NCI-H1694 (cell line): Measurements from ENCODE around the gene POLR2J.
A peak's percentile ranks its signal among the peaks of the same experiment; 100 is the strongest.
"Not testable (repeated sequence)": the region's sequence is repeated elsewhere in the genome, so short reads cannot be mapped to it uniquely, and the experiment has no call there.

Source experiments
- DNase-seq: peaks from one replicate; lab custom pipeline; 2025; lab: John Stamatoyannopoulos, UW

Gene POLR2J

DNA sequence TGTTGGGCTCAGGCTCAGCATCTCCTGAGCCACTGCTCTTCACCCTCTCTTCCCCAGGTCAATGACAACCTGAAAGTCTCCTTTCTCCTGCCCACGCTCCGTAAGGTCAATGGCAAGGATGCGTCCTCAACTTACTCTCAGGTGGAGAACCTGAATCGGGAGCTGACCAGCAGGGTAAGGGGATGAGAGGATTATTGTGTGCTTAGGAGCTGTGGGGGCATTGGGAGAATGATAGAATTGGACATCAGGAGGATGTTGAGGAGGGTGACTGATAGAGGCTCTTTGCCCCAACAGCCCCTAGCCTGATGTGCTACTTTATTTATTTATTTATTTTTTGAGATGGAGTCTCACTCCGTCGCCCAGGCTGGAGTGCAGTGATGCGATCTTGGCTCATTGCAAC is 12.6 kb downstream of the POLR2J start:
- DNase-seq, result no peak

DNA sequence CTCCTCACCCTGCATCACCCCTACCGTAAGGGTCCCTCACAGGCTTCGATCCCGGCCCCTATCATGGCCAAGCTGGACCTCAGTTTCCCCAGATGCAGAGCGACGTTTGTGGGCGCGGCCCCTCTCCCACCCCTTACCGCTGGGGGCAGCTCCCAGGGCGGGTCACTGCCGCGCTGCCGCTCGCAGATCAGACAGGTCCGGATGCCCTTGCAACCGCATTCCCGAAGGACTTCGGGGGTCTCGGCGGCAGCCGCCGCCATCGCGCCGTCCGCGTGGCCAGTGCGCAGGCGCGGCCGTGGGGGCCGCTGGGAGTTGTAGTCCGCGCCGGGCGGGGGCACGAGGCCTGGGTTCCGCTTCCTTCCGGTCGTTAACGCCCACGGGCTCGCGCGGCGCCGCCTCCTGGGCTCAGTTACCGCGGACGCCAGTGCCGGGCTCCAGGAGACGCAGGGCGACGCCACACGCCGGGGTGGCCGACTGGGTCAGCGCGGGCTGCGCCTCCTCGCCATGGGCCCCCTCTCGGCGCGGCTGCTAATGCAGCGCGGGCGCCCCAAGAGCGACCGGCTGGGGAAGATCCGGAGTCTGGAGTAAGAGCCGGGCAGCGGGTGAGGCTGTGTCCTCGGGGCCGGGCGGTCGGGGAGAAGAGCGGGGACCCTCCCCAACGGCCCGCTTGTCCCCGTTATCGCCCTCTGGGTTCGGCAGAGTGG is 14.0 kb downstream of the POLR2J start, which contains the start of the genes ALKBH4 and LRWD1:
ALKBH4 (minus strand) TSS at position 287 of the 704 bp plus-strand sequence; CDS start at position 260, 27 bp downstream.
LRWD1 (plus strand) TSS at position 408 of the 704 bp plus-strand sequence; CDS start at position 505, 97 bp downstream.
- DNase-seq, result peak; percentile 66

DNA sequence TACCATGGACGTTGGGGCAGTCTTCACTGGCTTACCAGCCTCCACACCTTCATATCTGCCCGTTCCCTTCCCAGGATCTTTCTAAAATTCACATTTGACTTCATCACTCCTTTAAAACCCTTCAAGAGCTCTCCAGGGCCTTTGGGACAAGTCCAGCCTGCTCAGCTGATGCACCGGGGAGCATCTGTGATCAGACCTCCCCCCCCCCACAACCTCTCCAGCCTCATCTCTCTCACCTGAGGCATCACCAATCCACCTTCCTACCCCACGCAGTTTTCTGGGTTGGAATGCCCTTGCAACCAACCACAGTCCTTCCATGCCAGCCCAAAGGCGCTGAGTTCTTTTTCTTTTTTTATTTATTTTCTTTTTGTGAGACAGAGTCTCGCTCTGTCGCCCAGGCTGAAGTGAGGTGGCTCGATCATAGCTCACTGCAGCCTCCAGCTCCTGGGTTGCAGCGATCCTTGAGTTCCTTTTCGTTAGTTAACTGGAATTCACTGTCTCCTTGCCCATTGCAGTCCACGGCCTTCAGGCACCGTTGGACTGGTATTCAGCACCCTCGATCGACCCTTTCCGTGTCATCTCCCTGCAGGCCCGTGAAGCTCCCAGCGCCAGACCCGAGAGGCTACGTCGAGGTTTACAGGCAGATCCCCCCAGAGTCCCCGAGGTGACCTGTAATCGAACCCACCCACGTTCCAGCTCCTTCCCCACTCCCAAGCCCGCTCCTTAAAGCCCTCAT is 14.7 kb downstream of the POLR2J start:
- DNase-seq, result no peak

DNA sequence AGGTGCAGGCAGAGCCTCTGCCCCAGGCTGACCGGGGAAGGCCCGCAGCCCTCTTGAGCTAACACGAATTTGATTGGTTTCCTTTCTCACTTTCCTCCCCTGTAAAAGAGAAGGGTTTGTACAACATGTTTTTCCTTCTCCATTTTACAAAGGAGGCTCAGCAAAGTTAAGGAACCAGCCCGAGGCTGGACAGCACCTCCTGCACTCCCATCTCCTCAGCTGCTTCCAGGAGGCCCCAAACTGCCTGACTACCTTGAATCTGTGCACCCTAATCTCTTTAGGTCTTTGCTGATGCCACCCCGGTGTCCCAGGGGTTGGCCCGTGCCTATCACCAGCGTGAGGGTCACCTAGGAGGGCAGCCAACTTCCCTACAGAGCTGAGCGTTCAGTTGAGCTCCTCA is 18.3 kb downstream of the POLR2J start:
- no peak for DNase-seq

DNA sequence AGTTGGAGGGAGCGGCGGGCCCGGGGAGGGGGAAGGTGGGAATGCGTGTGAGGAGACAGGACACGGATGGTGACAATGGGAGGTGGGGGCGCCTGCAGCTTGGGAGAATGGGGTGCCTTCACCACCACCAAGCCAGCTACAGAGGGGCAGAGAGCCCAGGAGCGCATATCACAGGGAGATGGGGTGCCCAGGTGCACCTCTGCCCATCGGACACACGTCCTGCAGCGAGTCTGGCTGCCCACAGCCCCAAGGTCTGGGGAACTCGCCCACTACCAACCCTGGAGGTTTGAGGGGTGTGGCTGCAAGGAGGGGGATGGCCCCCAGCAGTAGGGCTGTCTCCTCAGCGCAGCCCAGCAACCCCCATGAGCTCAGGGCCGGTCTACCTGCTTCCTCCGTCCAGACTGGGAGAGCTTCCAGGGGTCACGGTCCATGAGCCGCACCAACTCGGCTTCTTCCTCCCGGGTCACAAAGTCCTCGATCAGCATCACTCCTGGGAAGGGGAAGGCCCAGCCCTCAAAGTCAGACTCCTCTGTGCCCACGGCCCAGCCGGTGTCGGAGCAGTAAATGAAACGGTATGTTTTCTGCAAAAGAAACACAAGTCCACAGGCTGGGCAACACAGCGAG is 19.4 kb downstream of the POLR2J start:
- DNase-seq, result no peak

DNA sequence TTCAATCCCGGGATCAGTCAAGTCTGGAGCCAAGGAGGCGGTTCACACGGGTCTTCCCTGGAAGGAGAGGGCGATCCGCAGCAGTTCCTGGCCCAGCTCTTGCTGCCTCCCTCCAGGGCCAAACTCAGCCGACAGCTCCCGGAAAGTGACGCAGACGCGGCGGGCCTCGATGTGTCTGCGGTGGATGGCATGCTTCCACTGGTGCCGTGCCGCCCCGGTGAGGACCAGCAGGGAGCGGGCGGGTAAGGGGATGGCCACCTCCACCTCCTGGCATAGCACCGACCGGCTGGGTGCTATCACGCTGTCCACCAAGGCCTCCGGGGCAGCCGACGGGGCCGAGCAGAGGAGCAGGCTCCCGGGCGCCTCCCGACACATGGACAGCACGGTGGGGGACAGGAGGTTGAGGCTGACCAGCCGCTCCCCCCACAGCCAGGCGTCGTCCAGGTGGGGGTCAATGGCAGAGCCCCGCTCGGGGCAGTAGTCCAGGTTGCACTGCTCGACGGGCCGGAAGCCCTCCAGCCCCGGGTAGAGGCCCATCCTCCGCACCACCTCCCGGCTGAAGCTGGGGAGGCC is 21.3 kb downstream of the POLR2J start:
- DNase-seq, result no peak

DNA sequence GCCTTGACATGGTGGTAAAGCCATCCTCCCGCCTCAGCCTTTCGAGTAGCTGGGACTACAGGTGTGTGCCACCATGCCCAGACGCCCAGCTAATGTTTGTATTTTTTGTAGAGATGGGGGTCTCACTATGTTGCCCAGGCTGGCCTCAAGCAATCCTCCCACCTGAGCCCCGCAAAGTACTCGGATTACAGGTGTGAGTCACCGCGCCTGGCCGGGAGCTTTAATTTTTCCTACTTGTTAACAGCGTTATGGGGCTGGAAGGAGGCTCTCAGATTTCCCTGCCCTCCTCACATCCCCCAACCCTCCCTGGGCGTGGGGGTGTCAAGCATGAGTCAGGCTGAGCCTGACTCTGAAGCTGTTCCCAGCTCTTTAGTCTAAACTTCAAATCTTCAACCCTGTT is 22.4 kb downstream of the POLR2J start:
- DNase-seq, result no peak

DNA sequence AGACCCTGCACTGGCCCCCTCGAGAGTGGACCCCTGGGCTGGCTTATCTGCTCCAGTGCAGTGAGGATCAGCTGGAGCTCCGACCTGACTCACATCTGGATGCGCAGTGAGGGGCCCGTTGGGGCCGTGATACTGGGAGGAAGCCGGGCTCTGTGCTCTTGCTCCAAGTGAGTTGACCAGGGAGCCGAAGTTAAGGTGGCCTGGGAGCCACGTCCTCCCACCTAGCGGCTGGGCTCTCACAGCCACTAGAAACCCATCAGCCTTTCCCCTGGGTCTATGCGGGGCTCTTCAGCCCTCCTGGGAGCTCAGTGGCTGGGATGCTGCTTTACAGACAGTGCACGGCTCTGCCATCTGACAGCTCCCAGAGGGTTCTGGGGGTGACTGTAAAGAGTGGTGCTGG is 23.1 kb downstream of the POLR2J start:
- no peak for DNase-seq

DNA sequence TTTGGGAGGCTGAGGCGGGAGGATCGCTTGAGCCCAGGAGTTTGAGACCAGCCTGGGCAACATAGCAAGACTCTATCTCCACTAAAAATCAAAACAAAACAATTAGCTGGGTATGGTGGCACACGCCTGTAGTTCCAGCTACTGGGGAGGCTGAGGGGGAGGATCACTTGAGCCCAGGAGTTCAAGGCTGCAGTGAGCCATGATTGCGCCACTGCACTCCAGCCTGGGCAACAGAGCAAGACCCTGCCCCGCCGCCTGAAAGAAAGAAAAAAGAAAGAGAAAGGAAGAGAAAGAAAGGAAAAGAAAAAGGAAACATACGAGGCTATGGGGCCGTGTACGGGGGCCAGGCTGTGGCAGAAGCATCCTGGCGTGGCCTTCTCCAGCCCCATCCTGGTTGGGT is 23.8 kb downstream of the POLR2J start:
- DNase-seq, result not testable (repeated sequence)

DNA sequence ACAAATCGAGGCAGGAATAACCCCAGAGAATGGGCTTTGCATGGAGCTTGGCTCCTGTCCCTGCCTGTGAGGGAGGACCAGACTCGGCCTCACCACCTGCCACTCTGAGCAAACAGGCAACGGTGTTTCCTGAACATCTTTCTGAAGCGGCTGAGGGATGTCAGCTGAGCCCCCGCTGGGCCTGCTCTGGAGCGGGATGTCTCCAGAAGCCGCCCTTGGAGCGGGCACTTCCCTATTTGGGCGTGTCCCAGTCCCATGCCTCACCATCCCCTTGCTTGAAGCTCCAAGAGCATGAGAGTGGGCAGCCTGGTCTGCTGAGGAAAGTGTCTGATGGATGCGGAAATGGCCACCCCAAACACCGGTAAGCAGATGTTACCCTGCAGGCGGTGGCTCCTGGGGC is 24.3 kb downstream of the POLR2J start:
- DNase-seq, result peak; percentile 42

DNA sequence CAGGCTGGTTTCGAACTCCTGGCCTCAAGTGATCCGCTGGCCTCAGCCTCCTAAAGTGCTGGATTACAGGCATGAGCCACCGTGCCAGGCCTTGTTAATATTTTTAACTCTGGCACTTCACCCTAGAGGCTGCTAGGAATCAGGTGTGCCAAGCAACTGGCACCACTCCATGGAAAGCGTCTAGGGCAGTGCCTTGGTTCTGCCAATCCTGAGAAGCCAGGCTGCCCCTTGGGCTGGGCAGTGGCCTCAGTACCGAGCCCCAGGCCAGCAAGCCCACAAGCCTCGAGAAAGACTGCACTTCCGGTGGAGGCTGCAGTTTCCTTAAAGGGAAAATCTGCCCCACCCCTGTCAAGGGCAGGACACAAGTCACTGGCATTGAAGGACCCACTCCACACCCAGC is 25.4 kb downstream of the POLR2J start:
- DNase-seq, result no peak

DNA sequence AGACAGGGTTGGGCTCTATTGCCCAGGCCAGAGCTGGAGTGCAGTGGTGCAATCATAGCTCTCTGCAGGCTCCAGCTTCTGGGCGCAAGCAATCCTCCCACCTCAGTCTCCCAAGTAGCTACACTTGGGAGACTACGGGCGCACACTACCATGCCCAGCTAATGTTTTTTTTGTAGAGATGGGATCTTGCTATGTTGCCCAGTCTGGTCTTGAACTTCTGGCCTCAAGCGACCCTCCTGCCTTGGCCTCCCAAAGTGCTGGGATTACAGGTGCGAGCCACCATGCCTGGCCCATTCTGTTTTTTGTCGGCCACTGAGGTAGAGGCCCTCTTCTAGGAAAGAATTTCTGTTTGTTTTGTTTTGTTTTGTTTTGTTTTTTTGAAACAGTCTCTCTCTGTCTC is 26.3 kb downstream of the POLR2J start:
- DNase-seq, result no peak

DNA sequence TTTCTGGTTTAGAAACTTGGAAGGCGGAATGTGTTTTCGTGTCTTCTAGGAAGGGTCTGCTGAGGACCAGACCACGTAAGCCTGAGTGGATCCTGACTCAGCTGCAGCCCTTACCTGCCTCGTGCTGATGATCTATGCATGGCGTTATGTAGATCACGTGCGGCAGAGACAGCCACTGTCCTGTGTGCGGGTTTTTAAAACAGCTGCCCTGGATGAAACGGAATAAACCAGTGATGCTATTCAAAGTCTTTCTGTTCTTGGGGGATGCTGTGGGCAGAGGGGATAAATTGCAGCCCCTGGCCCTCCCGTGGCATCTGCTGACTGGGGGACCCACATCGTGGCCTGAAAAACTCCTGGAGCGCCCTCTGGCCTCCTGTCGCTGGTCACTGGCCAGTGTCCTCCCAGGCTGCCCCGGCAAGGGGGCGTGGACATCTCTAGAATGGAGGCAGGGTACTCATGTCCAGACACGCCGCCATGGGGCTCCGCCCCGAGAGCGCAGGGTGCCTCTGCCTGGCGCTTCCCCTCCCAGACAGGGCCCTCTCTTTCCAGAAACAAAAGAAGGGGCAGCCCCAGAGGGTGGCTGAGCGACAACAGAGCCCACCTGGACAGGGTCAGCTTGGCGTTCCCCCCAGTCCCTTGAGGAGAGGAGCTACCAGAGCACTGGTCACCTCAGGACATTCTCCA is 27.2 kb downstream of the POLR2J start:
- no peak for DNase-seq

DNA sequence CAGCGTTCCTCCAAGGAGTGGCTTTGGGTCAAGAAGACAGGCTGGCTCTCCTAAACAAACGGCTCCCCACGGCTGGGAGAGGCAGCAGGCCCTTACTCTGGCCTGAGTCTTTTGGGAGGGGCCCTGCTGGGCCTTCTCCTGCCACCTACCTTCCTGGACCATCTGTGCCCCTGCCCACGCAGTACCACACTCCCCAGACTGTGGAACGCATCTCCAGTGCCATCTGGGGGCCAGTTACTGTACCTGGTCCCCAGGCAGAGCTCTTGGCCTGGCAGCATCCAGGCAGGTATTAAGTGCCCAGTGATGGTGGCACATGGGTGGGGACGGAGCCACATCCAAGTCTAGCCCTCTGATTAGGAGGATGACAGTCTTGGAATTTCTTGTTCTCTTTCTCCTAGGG is 28.5 kb downstream of the POLR2J start:
- DNase-seq, result peak; percentile 15

DNA sequence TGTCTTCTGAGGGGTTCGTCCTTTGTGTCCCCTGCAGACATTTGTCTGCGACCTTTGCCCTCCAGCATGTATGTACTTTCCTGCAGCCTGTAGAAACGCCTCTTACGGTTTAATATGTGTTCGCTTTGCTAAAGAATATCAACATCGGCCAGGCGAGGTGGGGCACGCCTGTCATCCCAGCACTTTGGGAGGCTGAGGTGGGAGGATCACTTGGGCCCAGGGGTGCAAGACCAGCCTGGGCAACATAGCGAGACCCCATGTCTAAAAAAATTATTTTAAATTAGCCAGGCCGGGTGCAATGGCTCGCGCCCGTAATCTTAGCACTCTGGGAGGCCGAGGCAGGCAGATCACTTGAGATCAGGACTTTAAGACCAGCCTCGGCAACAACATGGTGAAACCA is 29.6 kb downstream of the POLR2J start:
- DNase-seq, result no peak

DNA sequence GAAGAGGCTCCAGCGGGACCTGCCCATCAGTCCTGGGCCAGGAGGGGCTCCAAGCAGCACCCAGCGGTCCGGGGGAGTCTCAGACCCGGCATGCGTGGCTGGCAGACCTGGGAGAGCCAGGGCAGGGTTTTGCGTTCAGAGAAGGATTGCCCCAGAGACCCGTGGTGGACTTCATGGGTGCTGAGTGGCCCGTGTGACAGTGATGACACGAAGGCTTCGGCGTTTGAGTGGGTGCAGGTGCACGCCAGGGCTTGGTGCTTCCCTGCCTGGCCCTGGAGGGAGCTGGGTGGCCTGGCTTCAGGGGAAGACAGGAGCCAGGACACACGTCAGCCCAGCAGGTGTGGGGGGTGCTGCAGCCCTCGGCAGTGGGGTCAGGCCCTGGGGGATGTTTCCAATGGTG is 31.4 kb downstream of the POLR2J start:
- DNase-seq, result no peak

DNA sequence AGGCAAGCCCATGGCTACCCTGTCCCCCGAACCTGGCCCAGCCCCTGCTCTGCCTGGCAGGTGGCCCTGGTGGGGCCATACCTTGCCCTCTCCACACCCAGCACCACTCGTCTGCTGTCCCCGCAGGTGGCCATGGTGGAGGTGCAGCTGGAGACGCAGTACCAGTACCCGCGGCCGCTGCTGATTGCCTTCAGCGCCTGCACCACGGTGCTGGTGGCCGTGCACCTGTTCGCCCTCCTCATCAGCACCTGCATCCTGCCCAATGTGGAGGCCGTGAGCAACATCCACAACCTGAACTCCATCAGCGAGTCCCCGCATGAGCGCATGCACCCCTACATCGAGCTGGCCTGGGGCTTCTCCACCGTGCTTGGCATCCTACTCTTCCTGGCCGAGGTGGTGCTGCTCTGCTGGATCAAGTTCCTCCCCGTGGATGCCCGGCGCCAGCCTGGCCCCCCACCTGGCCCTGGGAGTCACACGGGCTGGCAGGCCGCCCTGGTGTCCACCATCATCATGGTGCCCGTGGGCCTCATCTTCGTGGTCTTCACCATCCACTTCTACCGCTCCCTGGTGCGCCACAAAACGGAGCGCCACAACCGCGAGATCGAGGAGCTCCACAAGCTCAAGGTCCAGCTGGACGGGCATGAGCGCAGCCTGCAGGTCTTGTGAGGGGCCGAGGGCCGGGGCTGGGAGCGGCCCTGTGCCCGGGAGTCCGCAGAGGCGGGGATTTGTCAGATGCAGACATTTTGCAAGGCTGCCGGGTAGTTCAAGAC is 32.1 kb downstream of the POLR2J start:
- no peak for DNase-seq

DNA sequence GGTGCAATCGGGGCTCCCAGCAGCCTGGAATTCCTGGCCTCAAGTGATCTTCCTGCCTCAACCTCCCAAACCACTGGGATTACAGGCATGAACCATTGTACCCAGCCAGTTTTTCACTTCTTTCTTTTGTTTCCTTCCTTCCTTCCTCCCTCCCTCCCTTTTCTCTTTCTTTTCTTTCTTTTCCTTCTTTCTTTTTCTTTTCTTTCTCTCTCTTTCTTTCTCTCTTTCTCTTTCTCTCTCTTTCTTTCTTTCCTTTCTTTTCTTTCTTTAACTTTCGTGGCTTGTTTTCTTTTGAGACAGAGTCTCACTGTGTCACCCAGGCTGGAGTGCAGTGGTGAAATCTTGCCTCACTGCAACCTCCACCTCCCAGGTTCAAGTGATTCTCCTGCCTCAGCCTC is 33.0 kb downstream of the POLR2J start:
- DNase-seq, result no peak

DNA sequence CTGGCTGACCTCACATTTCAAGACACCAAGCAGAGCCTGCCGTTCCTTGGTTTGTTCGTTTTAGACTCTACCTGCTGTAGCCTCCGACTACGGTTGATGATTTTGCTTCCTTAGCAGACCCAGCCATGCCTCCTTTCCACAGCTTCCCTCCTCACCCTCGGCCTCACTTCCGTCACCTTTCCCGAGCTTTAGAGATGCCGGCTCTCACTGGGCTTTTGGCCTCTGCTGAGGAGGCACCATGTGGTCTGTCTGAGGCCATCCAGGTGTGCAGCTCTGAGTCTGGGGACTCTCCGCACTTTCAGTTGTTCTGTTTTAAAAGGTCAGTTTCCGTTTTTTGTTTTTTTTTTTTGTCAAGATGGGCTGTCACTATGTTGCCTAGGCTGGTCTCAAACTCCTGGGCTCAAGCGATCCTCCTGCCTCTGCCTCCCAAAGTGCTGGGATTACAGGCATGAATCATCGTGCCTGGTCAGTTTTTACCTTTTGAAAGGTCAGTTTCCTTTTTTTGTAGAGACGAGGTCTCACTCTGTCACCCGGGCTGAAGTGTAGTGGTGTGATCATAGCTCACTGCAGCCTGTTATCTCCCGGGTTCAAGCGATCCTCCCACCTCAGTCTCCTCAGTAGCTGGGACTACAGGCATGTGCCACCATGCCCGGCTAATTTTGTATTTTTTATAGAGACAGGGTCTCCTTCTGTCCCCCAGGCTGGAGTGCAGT is 33.6 kb downstream of the POLR2J start:
- DNase-seq, result no peak

DNA sequence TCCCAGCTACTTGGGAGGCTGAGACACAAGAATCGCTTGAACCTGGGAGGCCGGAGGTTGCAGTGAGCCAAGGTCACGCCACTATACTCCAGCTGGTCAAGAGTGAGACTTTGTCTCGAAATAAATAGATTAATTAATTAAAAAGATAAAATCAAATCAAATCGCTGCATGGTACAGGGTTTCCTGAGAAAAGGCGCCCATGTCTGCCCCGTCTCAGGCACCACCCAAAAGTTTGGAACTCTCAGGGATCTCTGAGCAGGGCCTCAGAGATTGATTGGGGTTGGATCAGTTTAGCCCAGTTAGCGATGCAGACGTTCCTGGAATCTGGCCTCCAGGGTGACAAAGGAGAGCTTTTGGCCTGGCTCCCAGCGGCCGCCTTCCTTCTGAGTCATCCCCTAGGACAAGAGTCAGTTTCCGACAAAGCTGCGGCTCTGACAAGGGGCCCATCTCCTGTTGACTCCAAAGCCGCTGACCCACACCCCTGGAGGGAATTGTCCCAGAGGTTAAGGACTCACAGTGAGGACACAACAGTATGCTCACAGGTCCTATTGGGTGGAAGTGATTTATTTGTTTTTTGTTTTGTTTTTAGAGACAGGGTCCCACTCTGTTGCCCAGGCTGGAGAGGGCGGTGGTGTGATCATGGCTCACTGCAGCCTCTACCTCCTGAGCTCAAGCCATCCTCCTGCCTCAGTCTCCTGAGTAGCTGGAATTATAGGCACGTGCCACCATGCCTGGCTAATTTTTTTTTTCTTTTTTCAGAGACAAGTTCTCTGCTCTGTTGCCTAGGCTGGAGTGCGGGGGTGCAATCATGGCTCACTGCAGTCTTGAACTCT is 38.5 kb downstream of the POLR2J start:
- DNase-seq, result no peak
